SU-DHL-6 (cell line): ENCODE data around the gene ROBO2.

Source experiments
- H2AFZ ChIP-seq: fragments of 200-600 bp; sonication (generic); 2 replicates; pipeline ENCODE4 v1.6.1; 2014; ENCODE audit warnings: low read depth, mild to moderate bottlenecking, moderate library complexity, mixed read lengths, antibody characterized with exemption, low read length; ENCODE audit not compliant: severe bottlenecking
- H3F3A ChIP-seq: fragments of 200-600 bp; shearing (Covaris generic); 2 replicates; pipeline ENCODE4 v1.6.0; 2016; ENCODE audit warnings: antibody characterized with exemption, mild to moderate bottlenecking; ENCODE audit not compliant: insufficient read depth
- H3K27ac ChIP-seq: fragments of 200-600 bp; sonication (generic); 2 replicates; pipeline ENCODE4 v1.5.1; 2016; ENCODE audit warnings: low read depth, mild to moderate bottlenecking, low read length, moderate library complexity, mixed read lengths
- H3K27me3 ChIP-seq: fragments of 200-600 bp; sonication (generic), shearing (Covaris generic); 2 replicates; pipeline ENCODE4 v1.6.0; 2014; ENCODE audit warnings: mild to moderate bottlenecking, low read length
- H3K36me3 ChIP-seq: fragments of 200-600 bp; sonication (generic); 2 replicates; pipeline ENCODE4 v1.6.1; 2014; ENCODE audit warnings: mild to moderate bottlenecking, low read length, mixed read lengths
- H3K4me2 ChIP-seq: fragments of 300-600, 200-600 bp; shearing (Covaris generic), sonication (generic); 2 replicates; pipeline ENCODE4 v1.6.0; 2014; ENCODE audit warnings: low read length, low read depth, mild to moderate bottlenecking; ENCODE audit not compliant: poor library complexity, severe bottlenecking
- H3K4me3 ChIP-seq: fragments of 200-600 bp; sonication (generic); 2 replicates; pipeline ENCODE4 v1.5.1; 2014; ENCODE audit warnings: antibody characterized with exemption, low read length, mild to moderate bottlenecking, mixed read lengths; ENCODE audit not compliant: insufficient read depth, poor library complexity, severe bottlenecking
- H3K79me2 ChIP-seq: fragments of 200-600 bp; sonication (generic); 2 replicates; pipeline ENCODE4 v1.6.1; 2014; ENCODE audit warnings: mild to moderate bottlenecking, low read length, moderate library complexity; ENCODE audit not compliant: insufficient read depth
- H3K9ac ChIP-seq: fragments of 200-600 bp; sonication (generic); 2 replicates; pipeline ENCODE4 v1.7.0; 2014; ENCODE audit warnings: mild to moderate bottlenecking, low read length
- H3K9me2 ChIP-seq: fragments of 200-600 bp; sonication (generic); replicated peaks from 2 replicates; pipeline ENCODE4 v1.6.1; 2014; ENCODE audit warnings: low read length; ENCODE audit not compliant: insufficient read depth
- H3K9me3 ChIP-seq: fragments of 200-600 bp; sonication (generic); 2 replicates; pipeline ENCODE4 v1.6.1; 2014; ENCODE audit warnings: low read length, mixed read lengths; ENCODE audit not compliant: insufficient read depth
- H4K20me1 ChIP-seq: fragments of 200-600 bp; sonication (generic); 2 replicates; pipeline ENCODE4 v1.6.1; 2014; ENCODE audit warnings: low read depth, mild to moderate bottlenecking, antibody characterized with exemption, low read length, moderate library complexity, mixed read lengths
- CTCF ChIP-seq: fragments of 200-600 bp; sonication (generic); IDR thresholded peaks from one replicate; pipeline ENCODE4 v1.5.1; 2017; ENCODE audit warnings: antibody characterized with exemption, mild to moderate bottlenecking, low read length, moderate library complexity; ENCODE audit not compliant: insufficient read depth, poor library complexity, severe bottlenecking
- EZH2phosphoT487 ChIP-seq: fragments of 200-600 bp; sonication (generic), shearing (Covaris generic); conservative IDR thresholded peaks from 2 replicates; pipeline ENCODE4 v1.6.1; 2018; ENCODE audit warnings: mild to moderate bottlenecking, antibody characterized with exemption, low read length, moderate library complexity, mixed read lengths

ROBO2 gene

GRCh38 chr3:77446084-77446483 lies 406.2 kb downstream of the ROBO2 start:
- no peaks in the 10 kb centered on the region for H4K20me1 ChIP-seq
- no peaks in the 10 kb centered on the region for H3K27me3 ChIP-seq
- H3K4me2 ChIP-seq: no peak overlapping the region
- H3K36me3 ChIP-seq: no peaks in the 10 kb centered on the region
- no peak overlapping the region for H3K4me3 ChIP-seq
- H3F3A ChIP-seq: no peaks in the 10 kb centered on the region
- H2AFZ ChIP-seq: no peak overlapping the region
- no peaks in the 10 kb centered on the region for H3K9me2 ChIP-seq
- H3K27ac ChIP-seq: no peak overlapping the region
- H3K79me2 ChIP-seq: no peaks in the 10 kb centered on the region
- no peak overlapping the region for H3K9ac ChIP-seq
- TF ChIP-seq EZH2phosphoT487 (no peak), CTCF (no peak)
- no peaks in the 10 kb centered on the region for H3K9me3 ChIP-seq

GRCh38 chr3:77446761-77447160 lies 406.9 kb downstream of the ROBO2 start:
- TF ChIP-seq EZH2phosphoT487 (no peak), CTCF (no peak)
- Histone ChIP-seq H3F3A (no peaks in the 10 kb centered on the region), H3K9me2 (no peaks in the 10 kb centered on the region), H3K4me2 (no peak overlapping the region), H2AFZ (no peak overlapping the region), H3K36me3 (no peaks in the 10 kb centered on the region), H3K27ac (no peak overlapping the region), H3K79me2 (no peaks in the 10 kb centered on the region), H4K20me1 (no peaks in the 10 kb centered on the region), H3K4me3 (no peak overlapping the region), H3K9me3 (no peaks in the 10 kb centered on the region), H3K9ac (no peak overlapping the region), H3K27me3 (no peaks in the 10 kb centered on the region)

GRCh38 chr3:77449459-77450350 lies 409.8 kb downstream of the ROBO2 start:
- no peaks in the 10 kb centered on the region for H3K36me3 ChIP-seq
- H2AFZ ChIP-seq: no peak overlapping the region
- H4K20me1 ChIP-seq: no peaks in the 10 kb centered on the region
- no peaks in the 10 kb centered on the region for H3K27me3 ChIP-seq
- H3F3A ChIP-seq: no peaks in the 10 kb centered on the region
- no peaks in the 10 kb centered on the region for H3K9me3 ChIP-seq
- no peak overlapping the region for H3K4me3 ChIP-seq
- no peak overlapping the region for H3K9ac ChIP-seq
- H3K79me2 ChIP-seq: no peaks in the 10 kb centered on the region
- no peak overlapping the region for H3K27ac ChIP-seq
- TF ChIP-seq EZH2phosphoT487 (no peak), CTCF (no peak)
- H3K4me2 ChIP-seq: no peak overlapping the region
- no peaks in the 10 kb centered on the region for H3K9me2 ChIP-seq
